Heart right ventricle (tissue), 16 donors: ENCODE results near the gene MAP3K4. TPM values are rescaled to one million over a fixed set of nuclear protein-coding genes. Genes with fewer than 3 reads are reported as not detected.

Source experiments
- ATAC-seq, 8 donors: fragments of 200-7000 bp; cut with Tn5 transposase; one replicate each; pipeline ENCODE4 v1.9.1; 2020; ENCODE audit warnings: mild to moderate bottlenecking in 8 of 8, moderate library complexity in 8 of 8, moderate number of reproducible peaks in 1 of 8
- DNase-seq, 2 donors: peaks; one replicate each; pipeline ENCODE4 v3.0.0-alpha.2; 2020
- H3K27ac ChIP-seq, 10 donors: fragments of 200-600 bp; sonication (generic) in 2 of 10; one replicate each; pipeline versions ENCODE4 v1.5.0 to v1.8.0; 2020 to 2022; ENCODE audit warnings: mild to moderate bottlenecking in 3 of 10
- H3K27me3 ChIP-seq, 7 donors: fragments of 200-600 bp; one replicate each; pipeline ENCODE4 v1.8.0; 2021 to 2022; ENCODE audit warnings: mild to moderate bottlenecking in 2 of 7
- H3K36me3 ChIP-seq, 9 donors: fragments of 200-600 bp; sonication (generic) in 1 of 9; one replicate each; pipeline versions ENCODE4 v1.5.0 to v1.8.0; 2020 to 2022; ENCODE audit warnings: mild to moderate bottlenecking in 2 of 9
- H3K4me1 ChIP-seq, 9 donors: fragments of 200-600 bp; sonication (generic) in 1 of 9; one replicate each; pipeline versions ENCODE4 v1.5.0 to v1.8.0; 2020 to 2022; ENCODE audit warnings: mild to moderate bottlenecking in 4 of 9
- H3K4me3 ChIP-seq, 10 donors: fragments of 200-600 bp; sonication (generic) in 2 of 10; one replicate each; pipeline versions ENCODE4 v1.5.0 to v1.8.0; 2020 to 2022; ENCODE audit warnings: mild to moderate bottlenecking in 7 of 10, moderate library complexity in 2 of 10
- H3K9me3 ChIP-seq, 11 donors: fragments of 200-600 bp in 10 of 11; sonication (generic) in 2 of 11; one replicate each; pipeline versions ENCODE4 v1.5.0 to v1.8.0; 2013 to 2022; ENCODE audit warnings: mild to moderate bottlenecking in 2 of 11, control low read depth in 1 of 11, moderate library complexity in 1 of 11
- WGBS, 2 donors: extraction: QIAGEN DNeasy Blood & Tissue Kit; methylation state at CpG; one replicate each; pipeline ENCODE4 v1.1.7; 2013; ENCODE audit warnings: inconsistent platforms in 1 of 2; 5-methylcytosine and 5-hydroxymethylcytosine counted together
- intact Hi-C, 10 donors: fragments of 100-400 bp; cut with DNase I; formaldehyde crosslinking; loops; one replicate each; pipeline versions ENCODE4 v1.11.1 to v1.14.2; 2022
- polyA plus RNA-seq, 2 donors: library from polyadenylated mRNA; stranded (reverse); fragments of 200-250 nt; gene quantifications; one replicate each; pipeline ENCODE4 v1.2.3, GENCODE V29; 2013
- total RNA-seq, 10 donors: library from RNA; stranded (reverse); fragmentation: NEBNext Ultra II Directional in 3 of 10; extraction: Animal tissue kit (Norgen Biotek cat#: 25700) in 3 of 10; gene quantifications; one replicate each; pipeline versions ENCODE4 v1.2.1 to v1.2.4, GENCODE V29; 2021 to 2023
- TF ChIP-seq, protein P1 (sequence below), 9 donors: fragments of 200-600 bp; sonication (generic) in 2 of 9; IDR thresholded peaks; one replicate each; pipeline versions ENCODE4 v1.5.0 to v1.8.0; 2021 to 2022; ENCODE audit warnings: antibody characterized with exemption in 9 of 9, mild to moderate bottlenecking in 5 of 9, moderate library complexity in 1 of 9
- donor health status: Arrhythmogenic right ventricular cardiomyopathy.
- donor health status: ischemic (EF 13 %, LVEDD 7.1; RV severe dilation, severe dysfunction).
- donor health status: healthy with polysubstance abuse.
- donor health status: DM: no; HTN: yes; CAD: no.
- donor health status: DM: no; HTN: no; CAD: no.
- donor health status: ischemic (EF 25% LVEDD 6.9; RV normal size, moderate dysfunction).
- donor health status: ischemic (EF 25% LVEDD 5.7; RV mildly dilated, moderate dysfunction).
- donor health status: healthy.
- donor health status: DM: yes; HTN: yes; CAD: no.
- donor health status: Ischemic cardiomyopathy.
- donor health status: ischemic (EF 35%, LVEDD 5.7; RV mildly dilated, moderate dysfunction).
- donor health status: nonischemic (EF 11% LVEDD 7.7; RV severe dilation, severe dysfunction).
- donor health status: DM: yes; HTN: yes; CAD: no.
- donor health status: PGD.
- donor health status: ischemic (EF 29% LVEDD 5.4; RV normal size, mild dysfunction).
- donor health status: nonischemic (EF 23%, LVEDD 6.1; RV moderate dilation, normal function).

The MAP3K4 gene
- total and polyA plus RNA-seq, 12 donors: 10.5 to 50.2 (median 30.9) TPM

DNA sequence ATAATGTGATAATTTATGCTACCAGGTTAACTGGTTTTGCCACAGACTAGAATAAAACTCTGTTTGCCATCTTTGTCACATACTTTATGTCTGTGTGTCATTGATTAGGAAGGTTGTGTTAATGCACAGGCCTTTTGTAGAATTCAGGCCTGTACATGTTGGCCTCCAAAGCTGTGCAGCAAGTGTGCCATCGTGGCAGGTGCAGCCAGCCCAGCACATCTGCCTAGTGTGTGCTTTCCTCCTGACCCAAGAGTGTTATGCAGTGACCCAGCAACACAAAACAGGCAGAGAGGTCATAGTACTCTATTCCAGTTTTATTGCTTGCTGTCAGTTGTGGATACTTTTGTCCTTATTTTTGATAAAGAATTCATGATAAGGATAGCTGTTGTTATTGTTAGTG lies 3.7 kb downstream of the MAP3K4 start:
- Histone ChIP-seq H3K4me3 (no peak overlapping the region), H3K36me3 (no peaks in the 10 kb centered on the region), H3K9me3 (no peaks in the 10 kb centered on the region), H3K4me1 (peaks cover 4 to 63% (median 36%) of the 10 kb centered on the region in 9 donors), H3K27ac (peak overlapping the region in 1 of 10 donors; percentile 10), H3K27me3 (no peaks in the 10 kb centered on the region)
- 58 to 63% methylated on average over 1 of the region's 1 CpG for WGBS, 2 donors
- intact Hi-C loops: loop anchor here in 1 of 10 donors (10.0 kb wide), 1 partner anchor 280 kb away; the partner anchor contains the start of gene AGPAT4
- DNase-seq (no peak), ATAC-seq (no peak)
- TF ChIP-seq, protein P1, sequence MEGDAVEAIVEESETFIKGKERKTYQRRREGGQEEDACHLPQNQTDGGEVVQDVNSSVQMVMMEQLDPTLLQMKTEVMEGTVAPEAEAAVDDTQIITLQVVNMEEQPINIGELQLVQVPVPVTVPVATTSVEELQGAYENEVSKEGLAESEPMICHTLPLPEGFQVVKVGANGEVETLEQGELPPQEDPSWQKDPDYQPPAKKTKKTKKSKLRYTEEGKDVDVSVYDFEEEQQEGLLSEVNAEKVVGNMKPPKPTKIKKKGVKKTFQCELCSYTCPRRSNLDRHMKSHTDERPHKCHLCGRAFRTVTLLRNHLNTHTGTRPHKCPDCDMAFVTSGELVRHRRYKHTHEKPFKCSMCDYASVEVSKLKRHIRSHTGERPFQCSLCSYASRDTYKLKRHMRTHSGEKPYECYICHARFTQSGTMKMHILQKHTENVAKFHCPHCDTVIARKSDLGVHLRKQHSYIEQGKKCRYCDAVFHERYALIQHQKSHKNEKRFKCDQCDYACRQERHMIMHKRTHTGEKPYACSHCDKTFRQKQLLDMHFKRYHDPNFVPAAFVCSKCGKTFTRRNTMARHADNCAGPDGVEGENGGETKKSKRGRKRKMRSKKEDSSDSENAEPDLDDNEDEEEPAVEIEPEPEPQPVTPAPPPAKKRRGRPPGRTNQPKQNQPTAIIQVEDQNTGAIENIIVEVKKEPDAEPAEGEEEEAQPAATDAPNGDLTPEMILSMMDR (IDR thresholded peaks at IDR 0.05): no peak

DNA sequence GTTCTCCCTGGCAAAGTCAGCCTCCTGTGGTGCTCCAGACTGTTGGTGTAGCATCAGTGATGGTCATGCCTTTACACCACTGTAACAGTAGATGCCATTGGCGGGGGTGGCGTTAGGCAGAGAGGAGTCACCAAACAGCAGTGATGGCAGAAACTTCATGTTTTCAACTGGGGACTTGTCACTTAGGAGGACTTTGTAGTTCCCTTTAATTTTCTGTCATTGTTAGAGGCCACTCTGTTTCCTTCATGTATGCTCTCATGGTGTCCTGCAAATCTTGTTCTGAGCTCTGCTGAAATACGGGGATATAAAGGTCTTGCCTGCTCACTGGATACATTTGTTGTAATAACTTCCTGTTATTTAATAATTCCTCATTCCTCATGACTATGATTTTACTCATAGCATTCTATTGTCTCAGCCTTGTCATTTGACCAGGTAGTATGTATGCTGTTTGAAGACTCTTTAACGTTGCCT lies 4.6 kb downstream of the MAP3K4 start:
- WGBS, 2 donors: 74 to 80% methylated on average over 4 of the region's 4 CpGs
- peaks cover 4 to 59% (median 39%) of the 10 kb centered on the region in 9 donors for H3K4me1 ChIP-seq
- no peak for ATAC-seq
- intact Hi-C loops: loop anchor here in 1 of 10 donors (10.0 kb wide), 1 partner anchor 279 kb away; the partner anchor contains the start of gene AGPAT4
- peak overlapping the region in 1 of 10 donors; percentile 15 for H3K27ac ChIP-seq
- no peaks in the 10 kb centered on the region for H3K36me3 ChIP-seq
- H3K4me3 ChIP-seq: no peak overlapping the region
- DNase-seq: no peak
- no peaks in the 10 kb centered on the region for H3K27me3 ChIP-seq
- TF ChIP-seq, protein P1 (IDR thresholded peaks at IDR 0.05): no peak
- H3K9me3 ChIP-seq: no peaks in the 10 kb centered on the region

DNA sequence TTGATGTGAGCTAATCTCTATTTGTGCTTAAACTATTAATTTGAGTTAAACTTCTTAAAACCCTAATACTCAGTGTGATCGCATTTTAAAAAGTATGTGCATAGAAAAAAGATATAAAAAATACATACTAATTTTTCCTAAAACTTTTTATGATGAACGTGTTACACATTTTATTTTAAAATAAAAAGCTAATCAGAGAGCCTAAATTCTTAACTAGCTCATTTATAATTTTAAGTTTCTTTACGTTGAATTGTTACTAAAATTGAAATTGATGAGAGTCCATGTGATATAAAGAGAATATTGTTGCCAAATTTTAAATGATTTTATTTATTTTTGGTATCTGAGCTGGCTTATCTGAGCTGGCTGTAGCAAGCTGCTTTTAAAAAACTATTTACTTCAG lies 6.6 kb downstream of the MAP3K4 start:
- ATAC-seq (no peak), DNase-seq (no peak)
- H3K27me3 ChIP-seq: no peaks in the 10 kb centered on the region
- H3K9me3 ChIP-seq: no peaks in the 10 kb centered on the region
- peak overlapping the region in 1 of 10 donors; percentile 13 for H3K27ac ChIP-seq
- H3K36me3 ChIP-seq: no peaks in the 10 kb centered on the region
- intact Hi-C loops: loop anchor here in 1 of 10 donors (10.0 kb wide), 1 partner anchor 277 kb away; the partner anchor contains the start of gene AGPAT4
- TF ChIP-seq, protein P1 (IDR thresholded peaks at IDR 0.05): no peak
- peaks cover 7 to 66% (median 47%) of the 10 kb centered on the region in 9 donors for H3K4me1 ChIP-seq
- 80% methylated on average over 3 of the region's 3 CpGs for WGBS, 2 donors
- H3K4me3 ChIP-seq: no peak overlapping the region

DNA sequence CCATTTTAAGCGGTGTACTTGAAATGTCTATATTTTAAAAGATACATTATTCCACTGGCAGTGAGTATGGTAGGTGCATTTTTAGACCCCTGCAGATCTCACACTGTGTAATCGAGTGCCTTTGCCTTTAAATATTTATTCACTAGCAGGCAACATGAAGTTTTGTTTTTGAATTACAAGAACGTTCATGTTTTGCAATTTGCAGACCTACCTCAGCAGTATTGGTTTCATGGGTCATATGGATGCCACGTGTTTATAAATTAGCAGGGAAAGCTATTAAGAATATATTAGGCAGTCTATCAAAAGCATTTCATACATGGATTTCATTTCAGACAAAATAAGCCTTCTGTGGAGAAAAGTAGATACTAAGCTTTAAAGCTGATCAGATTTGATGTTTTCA lies 7.2 kb downstream of the MAP3K4 start:
- ATAC-seq (no peak), DNase-seq (no peak)
- Histone ChIP-seq H3K36me3 (no peaks in the 10 kb centered on the region), H3K4me1 (peaks cover 5 to 65% (median 46%) of the 10 kb centered on the region in 9 donors), H3K27me3 (no peaks in the 10 kb centered on the region), H3K27ac (peak overlapping the region in 1 of 10 donors; percentile 13), H3K9me3 (no peaks in the 10 kb centered on the region), H3K4me3 (no peak overlapping the region)
- intact Hi-C loops: loop anchor here in 1 of 10 donors (10.0 kb wide), 1 partner anchor 276 kb away; the partner anchor contains the start of gene AGPAT4
- WGBS, 2 donors: 70 to 79% methylated on average over 4 of the region's 4 CpGs
- TF ChIP-seq, protein P1 (IDR thresholded peaks at IDR 0.05): no peak
